ENCODE data around the gene C22orf23. TPM values are rescaled to one million over a fixed set of nuclear protein-coding genes. Genes with fewer than 3 reads are reported as not detected.

Gene C22orf23
- total RNA-seq, 1 experiment from 2014 or later: 0.47 TPM

DNA sequence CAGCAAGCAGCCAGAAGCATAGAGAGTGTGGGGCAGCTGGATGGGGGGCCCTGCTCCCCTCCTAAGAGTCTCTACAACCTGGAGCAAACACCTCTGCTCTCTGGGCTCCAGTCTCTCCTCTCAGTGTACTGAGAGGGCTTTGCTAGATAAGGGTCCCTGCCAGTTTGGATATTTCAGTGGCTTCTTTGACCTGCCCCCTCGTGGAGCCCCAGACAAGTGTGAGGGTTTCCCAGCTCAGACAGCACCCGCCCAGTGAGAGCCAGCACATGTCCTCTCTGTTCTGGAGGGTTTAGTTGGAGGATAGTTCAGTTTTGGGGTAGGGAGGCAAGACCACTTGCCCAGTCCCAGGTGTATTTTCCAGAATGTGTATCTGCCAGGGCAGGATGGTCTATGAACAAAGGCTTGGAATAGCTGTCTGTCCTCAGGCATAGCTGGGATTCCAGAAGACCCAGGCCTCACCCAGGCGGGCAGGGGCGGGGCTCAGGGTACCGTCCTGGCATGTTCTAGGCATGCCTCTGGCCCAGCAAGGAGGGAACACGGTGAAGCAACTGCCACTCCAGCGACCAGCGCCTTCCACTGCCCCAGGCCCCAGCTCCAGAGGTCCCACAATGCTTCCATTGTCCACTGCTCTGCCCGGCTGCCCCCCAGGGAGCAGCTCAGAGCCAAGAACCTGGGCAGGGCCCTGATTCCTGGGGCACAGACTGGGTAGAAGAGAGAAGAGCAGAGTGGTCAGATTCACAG lies 54.8 kb downstream of the C22orf23 start:
- peak overlapping the region; percentile 56 for H3K27ac ChIP-seq (ENCODE audit: low read depth, low read length)
- H4K20me1 ChIP-seq (ENCODE audit: insufficient read depth): no peaks in the 10 kb centered on the region
- H3K9me3 ChIP-seq (ENCODE audit: control insufficient read depth in 1 of 2, insufficient read depth in 1 of 2, low read depth in 1 of 2, low read length in 2 of 2): no peaks in the 10 kb centered on the region
- peaks cover 50 to 59% of the 10 kb centered on the region in 2 experiments for H3K4me1 ChIP-seq (ENCODE audit: control insufficient read depth in 1 of 2, insufficient read depth in 2 of 2, low read length in 2 of 2)
- BruUV-seq (replicated peaks): no TSS peak
- H3K36me3 ChIP-seq (ENCODE audit: control insufficient read depth in 1 of 2, insufficient read depth in 2 of 2, low read length in 2 of 2): no peaks in the 10 kb centered on the region
- intact Hi-C loops (cut with micrococcal nuclease): no loop called here
- no peaks in the 10 kb centered on the region for H3K79me2 ChIP-seq (ENCODE audit: insufficient read depth, low read length)
- ChIA-PET CTCF (interaction anchor here (1.1 kb wide), 1 partner anchor 36 kb away, joined by 3 read pairs; no protein-coding TSS in a partner anchor), POLR2A (no interaction called here), RAD21 (ENCODE audit: low non-redundant PET in 1 of 2, low total read pairs in 2 of 2, uncharacterized antibody in 2 of 2, unreplicated experiment in 2 of 2) (no interaction called here)
- no peak overlapping the region for H3K4me3 ChIP-seq (replicated peaks in 1 of 2; ENCODE audit: low read depth in 1 of 2, low read length in 2 of 2)
- H3K4me2 ChIP-seq (ENCODE audit: low read length): peak overlapping the region; percentile 49
- no peaks in the 10 kb centered on the region for H3K27me3 ChIP-seq (ENCODE audit: insufficient read depth, low read length)
- no peaks in the 10 kb centered on the region for H3K9me2 ChIP-seq (ENCODE audit: insufficient read depth)
- no peak for TF ChIP-seq EZH2 (IDR thresholded peaks at IDR 0.05)
- TF ChIP-seq ELF1 (IDR thresholded peaks at IDR 0.05; ENCODE audit: borderline replicate concordance, low read depth): no peak
- TF ChIP-seq YY1 (IDR thresholded peaks at IDR 0.05; ENCODE audit: extremely low read depth, insufficient replicate concordance, low read depth, low read length): no peak
- TF ChIP-seq CBX3 (IDR thresholded peaks at IDR 0.05; ENCODE audit: low read depth): no peak
- no peak for TF ChIP-seq POLR2A (IDR thresholded peaks at IDR 0.05; ENCODE audit: borderline replicate concordance, extremely low read depth, insufficient read depth, insufficient read length)
- no peak for TF ChIP-seq TCF7L2 (IDR thresholded peaks at IDR 0.05; ENCODE audit: borderline replicate concordance, extremely low read depth, insufficient read depth, insufficient read length)
- TF ChIP-seq EZH2phosphoT487 (IDR thresholded peaks at IDR 0.05; ENCODE audit: borderline replicate concordance): no peak
- TF ChIP-seq SP1 (IDR thresholded peaks at IDR 0.05; ENCODE audit: low read depth): no peak
- TF ChIP-seq SRF (IDR thresholded peaks at IDR 0.05; ENCODE audit: low read depth): no peak
- no peak for TF ChIP-seq POLR2AphosphoS5 (IDR thresholded peaks at IDR 0.05; ENCODE audit: low read depth, low read length)
- no peak for TF ChIP-seq JUND (IDR thresholded peaks at IDR 0.05)
- TF ChIP-seq ZFX (IDR thresholded peaks at IDR 0.05): no peak
- H2AFZ ChIP-seq (ENCODE audit: low read depth, low read length, poor library complexity, severe bottlenecking): no peak overlapping the region
- H3K9ac ChIP-seq (ENCODE audit: low read length): peak overlapping the region; percentile 45
- ATAC-seq (peak; percentile 55), DNase-seq (ENCODE audit: low read depth, low spot score) (no peak)
